ENCODE measurements around the gene AK1.

GRCh38 chr9:127920794-127921193 is 43.3 kb upstream of the AK1 start:
- TF ChIP-seq EZH2 (IDR thresholded peaks at IDR 0.05; ENCODE audit: borderline replicate concordance, low read depth, low read length, severe bottlenecking) = no peak
- no peak for TF ChIP-seq CTCF (IDR thresholded peaks at IDR 0.05; ENCODE audit: extremely low read depth in 1 of 2, insufficient read depth in 1 of 2, low read depth in 1 of 2, low read length in 2 of 2)

Measured in endothelial cell of umbilical vein (primary cell).